ENCODE data around the gene SHROOM2. TPM values are rescaled to one million over a fixed set of nuclear protein-coding genes. Genes with fewer than 3 reads are reported as not detected.

The SHROOM2 gene
- total and polyA plus RNA-seq, 4 donors, result 3.0 to 15.5 (median 5.0) TPM

DNA sequence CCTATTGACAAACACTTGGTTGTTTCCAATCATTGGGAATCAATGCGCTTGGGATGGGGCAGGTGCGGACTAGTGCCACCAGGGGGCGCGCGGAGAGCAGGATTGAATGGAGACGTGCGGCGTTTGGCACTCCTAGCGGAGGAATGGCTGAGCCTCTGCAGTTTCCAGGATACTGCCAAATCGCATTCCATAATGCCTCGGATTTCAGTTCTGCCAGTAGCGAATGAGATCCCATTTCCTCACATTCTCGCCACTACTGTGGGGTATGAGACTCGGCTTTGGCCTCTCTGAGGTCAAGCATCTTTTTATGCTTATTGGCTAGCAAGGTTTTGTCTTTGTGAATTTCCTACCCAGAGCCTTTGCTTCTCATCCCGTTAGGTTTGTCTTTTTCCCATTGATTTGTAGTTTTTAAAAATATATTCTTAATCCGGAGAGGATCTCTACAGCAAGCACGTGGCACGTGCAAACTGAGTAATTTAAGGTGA, 209.7 kb downstream of the SHROOM2 start:
- Histone ChIP-seq H3K9ac (ENCODE audit: insufficient read depth in 1 of 2, low read length in 2 of 2) (no peak overlapping the region), H3K9me3 (ENCODE audit: control insufficient read depth in 4 of 4, insufficient read depth in 3 of 4, low read length in 3 of 4) (peaks cover 0 to 3% (median 0%) of the 10 kb centered on the region in 4 donors), H3K27ac (ENCODE audit: low read depth in 1 of 2, low read length in 1 of 2) (no peak overlapping the region), H3K36me3 (ENCODE audit: control insufficient read depth in 4 of 4, insufficient read depth in 4 of 4, low read length in 4 of 4) (no peaks in the 10 kb centered on the region), H3K4me3 (no peak overlapping the region), H3K4me1 (ENCODE audit: control insufficient read depth in 5 of 5, insufficient read depth in 5 of 5, low read length in 5 of 5) (no peaks in the 10 kb centered on the region), H3K27me3 (ENCODE audit: control insufficient read depth in 3 of 3, insufficient read depth in 3 of 3, low read length in 2 of 3) (no peaks in the 10 kb centered on the region)
- ATAC-seq (ENCODE audit: insufficient read depth, low FRiP score), result peak; percentile 93
- WGBS, 2 donors, result 24 to 25% methylated on average over 18 of the region's 18 CpGs
- TF ChIP-seq, protein P1, sequence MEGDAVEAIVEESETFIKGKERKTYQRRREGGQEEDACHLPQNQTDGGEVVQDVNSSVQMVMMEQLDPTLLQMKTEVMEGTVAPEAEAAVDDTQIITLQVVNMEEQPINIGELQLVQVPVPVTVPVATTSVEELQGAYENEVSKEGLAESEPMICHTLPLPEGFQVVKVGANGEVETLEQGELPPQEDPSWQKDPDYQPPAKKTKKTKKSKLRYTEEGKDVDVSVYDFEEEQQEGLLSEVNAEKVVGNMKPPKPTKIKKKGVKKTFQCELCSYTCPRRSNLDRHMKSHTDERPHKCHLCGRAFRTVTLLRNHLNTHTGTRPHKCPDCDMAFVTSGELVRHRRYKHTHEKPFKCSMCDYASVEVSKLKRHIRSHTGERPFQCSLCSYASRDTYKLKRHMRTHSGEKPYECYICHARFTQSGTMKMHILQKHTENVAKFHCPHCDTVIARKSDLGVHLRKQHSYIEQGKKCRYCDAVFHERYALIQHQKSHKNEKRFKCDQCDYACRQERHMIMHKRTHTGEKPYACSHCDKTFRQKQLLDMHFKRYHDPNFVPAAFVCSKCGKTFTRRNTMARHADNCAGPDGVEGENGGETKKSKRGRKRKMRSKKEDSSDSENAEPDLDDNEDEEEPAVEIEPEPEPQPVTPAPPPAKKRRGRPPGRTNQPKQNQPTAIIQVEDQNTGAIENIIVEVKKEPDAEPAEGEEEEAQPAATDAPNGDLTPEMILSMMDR (IDR thresholded peaks at IDR 0.05; ENCODE audit: control extremely low read depth, extremely low read depth), result peak; percentile 99
- DNase-seq, result peak; percentile 69 to 73 (median 71)

DNA sequence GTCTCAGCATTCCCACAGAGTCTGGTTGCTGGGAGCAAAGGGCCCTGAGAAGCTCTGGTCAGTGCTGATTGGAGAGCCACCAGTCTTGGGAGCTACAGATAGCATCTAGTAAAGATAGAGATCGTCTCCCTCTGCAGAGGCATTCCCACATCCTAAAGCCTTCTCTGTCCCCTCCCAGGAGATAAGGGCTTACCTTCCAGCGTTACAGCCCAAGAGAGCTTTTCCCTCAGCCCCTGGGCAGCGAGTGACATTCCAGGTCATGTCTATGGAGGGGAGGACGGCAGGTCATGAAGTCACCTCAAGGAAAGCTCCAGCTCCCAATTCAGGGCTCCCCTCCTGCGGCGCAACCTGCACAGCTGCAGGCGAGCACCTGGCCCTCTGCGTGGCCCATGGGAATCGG, 210.8 kb downstream of the SHROOM2 start:
- ATAC-seq (ENCODE audit: insufficient read depth, low FRiP score), result no peak
- Histone ChIP-seq H3K4me3 (no peak overlapping the region), H3K4me1 (ENCODE audit: control insufficient read depth in 5 of 5, insufficient read depth in 5 of 5, low read length in 5 of 5) (no peaks in the 10 kb centered on the region), H3K9me3 (ENCODE audit: control insufficient read depth in 4 of 4, insufficient read depth in 3 of 4, low read length in 3 of 4) (peaks cover 0 to 3% (median 0%) of the 10 kb centered on the region in 4 donors), H3K9ac (ENCODE audit: insufficient read depth in 1 of 2, low read length in 2 of 2) (no peak overlapping the region), H3K27ac (ENCODE audit: low read depth in 1 of 2, low read length in 1 of 2) (no peak overlapping the region), H3K36me3 (ENCODE audit: control insufficient read depth in 4 of 4, insufficient read depth in 4 of 4, low read length in 4 of 4) (no peaks in the 10 kb centered on the region), H3K27me3 (ENCODE audit: control insufficient read depth in 3 of 3, insufficient read depth in 3 of 3, low read length in 2 of 3) (no peaks in the 10 kb centered on the region)
- TF ChIP-seq, protein P1 (IDR thresholded peaks at IDR 0.05; ENCODE audit: control extremely low read depth, extremely low read depth), result no peak
- WGBS, 2 donors, result 93 to 94% methylated on average over 7 to 9 of the region's 9 CpGs
- DNase-seq, result no peak

DNA sequence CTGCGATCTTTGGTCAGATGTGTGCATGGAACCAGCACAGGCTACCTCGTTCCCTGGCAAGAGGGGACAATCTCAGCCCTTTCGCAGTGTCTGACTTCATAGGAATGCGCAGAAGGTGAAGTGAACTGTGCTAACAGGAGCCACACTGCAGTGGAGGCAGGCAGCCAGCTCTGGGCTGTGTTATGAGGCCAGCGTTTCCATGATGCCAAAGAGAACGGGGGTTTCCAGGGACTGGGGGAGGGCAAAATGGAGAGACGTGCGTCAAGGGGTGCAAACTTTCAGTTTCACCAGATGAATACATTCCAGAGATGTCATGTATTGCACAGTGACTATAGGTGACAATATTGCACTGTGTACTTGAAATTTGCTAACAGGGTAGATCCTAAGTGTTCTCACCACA, 211.3 kb downstream of the SHROOM2 start:
- WGBS, 2 donors, result 67 to 85% methylated on average over 8 of the region's 8 CpGs
- no peaks in the 10 kb centered on the region for H3K4me1 ChIP-seq (ENCODE audit: control insufficient read depth in 5 of 5, insufficient read depth in 5 of 5, low read length in 5 of 5)
- no peaks in the 10 kb centered on the region for H3K9me3 ChIP-seq (ENCODE audit: control insufficient read depth in 4 of 4, insufficient read depth in 3 of 4, low read length in 3 of 4)
- DNase-seq (no peak), ATAC-seq (ENCODE audit: insufficient read depth, low FRiP score) (no peak)
- no peak overlapping the region for H3K27ac ChIP-seq (ENCODE audit: low read depth in 1 of 2, low read length in 1 of 2)
- H3K36me3 ChIP-seq (ENCODE audit: control insufficient read depth in 4 of 4, insufficient read depth in 4 of 4, low read length in 4 of 4), result no peaks in the 10 kb centered on the region
- H3K4me3 ChIP-seq, result no peak overlapping the region
- H3K27me3 ChIP-seq (ENCODE audit: control insufficient read depth in 3 of 3, insufficient read depth in 3 of 3, low read length in 2 of 3), result no peaks in the 10 kb centered on the region
- TF ChIP-seq, protein P1 (IDR thresholded peaks at IDR 0.05; ENCODE audit: control extremely low read depth, extremely low read depth), result no peak
- H3K9ac ChIP-seq (ENCODE audit: insufficient read depth in 1 of 2, low read length in 2 of 2), result no peak overlapping the region

Small RNAs within 50 kb of the gene (small RNA-seq; reads per million reads assigned to genes)
- gene RF00019 (ENCODE audit: low replicate concordance), result not detected

Other genes starting within 250 kb of the SHROOM2 start
- 1 to 10 TPM; 1.3 to 2.7 TPM for gene GPR143, start 20.6 kb upstream of the SHROOM2 start, total RNA-seq
- 1 to 10 TPM in 1 of 2 donors, under 1 TPM in 1; 0.77 to 1.6 TPM for gene GPR143, start 20.6 kb upstream of the SHROOM2 start, polyA plus RNA-seq
- gene CLDN34, start 180.9 kb downstream of the SHROOM2 start, total RNA-seq, result 1 to 10 TPM in 1 of 2 donors, under 1 TPM in 1; 0.34 to 1.3 TPM
- under 1 TPM in 1 of 2 donors, not detected in 1; 0.18 TPM for gene CLDN34, start 180.9 kb downstream of the SHROOM2 start, polyA plus RNA-seq